ENCODE data around the gene PTPRH.

Gene PTPRH

DNA sequence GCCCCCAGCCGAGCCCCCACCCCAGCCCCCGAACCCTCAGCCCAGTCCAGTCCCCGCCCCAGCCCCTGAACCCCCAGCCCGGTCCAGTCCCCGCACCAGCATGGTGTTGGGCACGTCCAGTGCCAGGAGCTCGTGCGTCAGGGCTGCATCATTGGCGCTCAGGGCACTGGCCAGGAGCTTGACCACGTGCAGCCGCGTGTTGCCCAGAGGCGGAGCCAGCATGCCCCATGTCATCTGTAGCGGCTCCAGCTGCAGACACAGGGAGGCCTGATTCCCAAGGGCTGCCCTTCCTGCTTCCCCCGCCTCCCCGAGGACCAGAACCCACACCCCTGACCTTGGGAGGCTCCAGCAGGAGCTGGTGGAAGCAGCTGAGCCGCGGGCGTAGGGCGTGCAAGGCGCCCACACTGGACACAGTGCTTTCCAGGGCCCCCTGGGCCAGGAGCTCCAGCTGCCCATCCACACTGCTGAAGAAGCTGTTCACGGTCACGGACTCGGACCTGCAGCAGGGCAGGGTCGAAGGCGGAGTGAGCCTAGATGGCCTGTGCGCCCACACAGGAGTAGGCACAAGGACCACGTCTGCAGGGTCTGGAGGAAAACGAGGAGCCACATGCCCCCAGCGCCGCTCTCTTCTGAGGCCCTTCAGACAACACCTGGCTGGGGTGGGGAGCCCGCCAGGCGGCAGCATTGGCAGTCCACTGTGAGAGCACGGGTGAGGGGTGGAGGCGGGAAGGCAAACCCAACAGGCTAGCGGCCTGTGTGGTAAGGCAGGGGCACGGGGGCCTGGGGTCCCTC, 32.0 kb upstream of the PTPRH start:
- TF ChIP-seq, protein P1, sequence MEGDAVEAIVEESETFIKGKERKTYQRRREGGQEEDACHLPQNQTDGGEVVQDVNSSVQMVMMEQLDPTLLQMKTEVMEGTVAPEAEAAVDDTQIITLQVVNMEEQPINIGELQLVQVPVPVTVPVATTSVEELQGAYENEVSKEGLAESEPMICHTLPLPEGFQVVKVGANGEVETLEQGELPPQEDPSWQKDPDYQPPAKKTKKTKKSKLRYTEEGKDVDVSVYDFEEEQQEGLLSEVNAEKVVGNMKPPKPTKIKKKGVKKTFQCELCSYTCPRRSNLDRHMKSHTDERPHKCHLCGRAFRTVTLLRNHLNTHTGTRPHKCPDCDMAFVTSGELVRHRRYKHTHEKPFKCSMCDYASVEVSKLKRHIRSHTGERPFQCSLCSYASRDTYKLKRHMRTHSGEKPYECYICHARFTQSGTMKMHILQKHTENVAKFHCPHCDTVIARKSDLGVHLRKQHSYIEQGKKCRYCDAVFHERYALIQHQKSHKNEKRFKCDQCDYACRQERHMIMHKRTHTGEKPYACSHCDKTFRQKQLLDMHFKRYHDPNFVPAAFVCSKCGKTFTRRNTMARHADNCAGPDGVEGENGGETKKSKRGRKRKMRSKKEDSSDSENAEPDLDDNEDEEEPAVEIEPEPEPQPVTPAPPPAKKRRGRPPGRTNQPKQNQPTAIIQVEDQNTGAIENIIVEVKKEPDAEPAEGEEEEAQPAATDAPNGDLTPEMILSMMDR (IDR thresholded peaks at IDR 0.05; ENCODE audit: extremely low read depth, insufficient read depth, missing control alignments) = no peak
- DNase-seq (ENCODE audit: low spot score) = no peak
- in situ Hi-C loops (cut with MboI; ENCODE audit: low pct_unique_long_range_greater_than_20kb, low sequenced_read_pairs, unreplicated experiment) = no loop called here

DNA sequence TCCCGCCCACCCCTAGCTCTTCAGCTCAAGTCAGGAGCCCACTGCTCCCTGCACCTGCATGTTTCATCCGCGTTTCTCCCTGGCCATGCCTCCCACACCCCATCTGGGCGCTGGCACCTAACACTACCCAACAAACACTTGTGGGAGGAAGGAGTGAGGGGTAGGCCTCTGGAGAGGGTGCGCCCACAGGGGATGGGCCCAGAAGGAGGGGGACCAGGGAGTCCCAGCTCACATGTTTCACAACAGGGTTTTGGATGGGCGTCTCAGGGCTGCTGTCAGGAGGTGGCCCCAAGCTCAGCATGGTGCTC, 31.4 kb upstream of the PTPRH start:
- in situ Hi-C loops (cut with MboI; ENCODE audit: low pct_unique_long_range_greater_than_20kb, low sequenced_read_pairs, unreplicated experiment) = no loop called here
- DNase-seq (ENCODE audit: low spot score) = no peak
- TF ChIP-seq, protein P1 (IDR thresholded peaks at IDR 0.05; ENCODE audit: extremely low read depth, insufficient read depth, missing control alignments) = no peak

DNA sequence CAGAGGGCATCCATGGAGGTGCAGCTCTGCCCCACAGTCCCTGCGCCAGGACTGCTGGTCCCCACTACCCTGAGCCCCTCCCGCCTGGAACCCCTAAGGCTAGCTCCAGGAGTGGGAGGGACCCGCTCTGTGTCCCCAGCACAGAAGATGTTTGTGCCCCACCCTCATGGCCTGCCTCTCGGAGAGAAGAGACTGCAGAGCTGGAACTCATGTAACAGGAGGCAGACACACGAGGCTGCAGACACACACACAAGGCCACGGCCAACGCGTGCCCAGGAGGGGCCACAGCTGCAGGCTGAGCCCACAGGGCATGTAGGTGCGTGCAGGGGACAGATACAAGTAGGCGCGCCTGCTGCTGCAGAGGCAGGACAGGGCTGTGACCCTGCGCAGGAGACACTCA, 29.7 kb upstream of the PTPRH start:
- in situ Hi-C loops (cut with MboI; ENCODE audit: low pct_unique_long_range_greater_than_20kb, low sequenced_read_pairs, unreplicated experiment) = no loop called here
- DNase-seq (ENCODE audit: low spot score) = no peak
- TF ChIP-seq, protein P1 (IDR thresholded peaks at IDR 0.05; ENCODE audit: extremely low read depth, insufficient read depth, missing control alignments) = no peak

DNA sequence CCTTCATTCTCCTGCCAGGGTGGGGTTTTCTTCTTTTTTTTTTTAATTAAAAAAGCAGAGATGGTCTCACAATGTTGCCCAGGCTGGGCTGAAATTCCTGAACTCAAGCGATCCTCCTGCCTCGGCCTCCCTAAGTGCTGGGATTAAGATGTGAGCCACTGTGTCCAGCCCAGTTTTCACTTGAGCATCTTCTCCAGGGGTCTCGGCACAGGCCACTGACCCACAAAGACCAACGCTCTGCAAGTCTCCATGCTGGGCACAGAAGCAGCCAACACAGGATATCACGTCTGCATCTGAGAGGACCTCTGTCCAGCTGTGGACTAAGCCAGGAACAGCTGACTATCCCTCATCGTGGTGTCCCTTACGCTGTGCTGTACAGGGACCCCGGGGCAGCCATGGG, 28.7 kb upstream of the PTPRH start:
- TF ChIP-seq, protein P1 (IDR thresholded peaks at IDR 0.05; ENCODE audit: extremely low read depth, insufficient read depth, missing control alignments) = no peak
- DNase-seq (ENCODE audit: low spot score) = no peak
- in situ Hi-C loops (cut with MboI; ENCODE audit: low pct_unique_long_range_greater_than_20kb, low sequenced_read_pairs, unreplicated experiment) = no loop called here

DNA sequence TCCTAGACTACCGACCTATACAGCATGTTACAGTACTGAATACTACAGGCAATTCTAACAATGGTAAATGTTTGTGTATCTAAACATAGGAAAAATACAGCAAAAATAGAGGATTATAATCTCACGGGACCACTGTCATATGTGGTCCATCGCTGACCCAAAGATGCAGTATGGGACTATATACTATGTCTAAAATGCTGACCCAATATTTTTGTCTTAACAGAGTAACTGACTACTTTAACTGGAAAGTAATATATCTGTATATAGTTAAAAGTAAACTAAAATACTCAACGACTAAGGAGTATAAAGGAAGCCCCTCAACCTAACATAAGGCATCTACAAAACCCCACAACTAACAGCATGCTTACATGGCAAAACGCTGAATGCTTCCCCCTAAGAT, 23.7 kb upstream of the PTPRH start:
- in situ Hi-C loops (cut with MboI; ENCODE audit: low pct_unique_long_range_greater_than_20kb, low sequenced_read_pairs, unreplicated experiment) = no loop called here
- TF ChIP-seq, protein P1 (IDR thresholded peaks at IDR 0.05; ENCODE audit: extremely low read depth, insufficient read depth, missing control alignments) = no peak
- DNase-seq (ENCODE audit: low spot score) = no peak

DNA sequence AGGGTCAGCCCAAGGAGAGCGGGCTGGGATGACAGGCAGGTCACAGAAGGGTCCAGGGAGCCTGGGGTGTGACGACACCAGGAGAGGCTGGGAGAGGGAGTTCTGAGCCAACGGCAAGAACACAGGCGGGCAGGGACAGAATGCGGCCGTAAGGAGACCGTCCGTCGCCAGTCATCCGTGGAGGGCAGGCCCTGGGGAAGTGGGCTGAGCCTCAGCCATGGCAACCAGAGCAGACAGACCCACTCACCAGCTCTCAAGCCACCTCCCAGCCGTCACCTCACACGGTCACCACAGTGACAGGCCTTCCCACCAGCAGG, 22.9 kb upstream of the PTPRH start:
- DNase-seq (ENCODE audit: low spot score) = no peak
- in situ Hi-C loops (cut with MboI; ENCODE audit: low pct_unique_long_range_greater_than_20kb, low sequenced_read_pairs, unreplicated experiment) = no loop called here
- TF ChIP-seq, protein P1 (IDR thresholded peaks at IDR 0.05; ENCODE audit: extremely low read depth, insufficient read depth, missing control alignments) = no peak

Data from GM13977 (cell line).